Erythroblast (primary cell): ENCODE results near the gene EPB41L4B.

ENCODE experiments used
- GATA1 ChIP-seq: IDR thresholded peaks from 2 replicates; pipeline ENCODE4 v1.6.1; 2011; ENCODE audit warnings: low read depth, mild to moderate bottlenecking, control low read depth, low read length, moderate library complexity
- POLR2A ChIP-seq: IDR thresholded peaks from 2 replicates; pipeline ENCODE4 v1.6.1; 2011; ENCODE audit warnings: mild to moderate bottlenecking, low read length

DNA sequence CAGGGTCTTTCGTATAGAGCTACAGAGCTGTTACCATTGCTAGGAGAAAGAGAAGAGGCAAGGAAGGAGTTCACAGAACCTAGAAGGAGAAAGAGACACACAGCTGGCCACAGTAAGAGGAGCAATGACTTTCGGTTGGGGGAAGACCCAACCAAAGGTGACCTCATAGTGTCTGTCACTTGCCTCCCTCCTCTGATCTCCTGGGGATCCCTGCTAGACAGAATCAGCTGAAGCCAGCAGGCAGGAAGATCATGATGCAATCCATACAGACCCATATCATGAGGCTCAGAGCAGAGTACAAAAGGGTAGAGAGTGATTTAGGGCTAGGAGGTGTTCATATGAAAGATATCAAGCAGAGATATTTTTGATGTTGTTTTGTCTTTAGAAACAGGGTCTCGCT is 26.0 kb upstream of the EPB41L4B start:
- TF ChIP-seq POLR2A (no peak), GATA1 (no peak)
